GM19238 (cell line): Measurements from ENCODE around the gene KCNS3.
"Not testable (repeated sequence)": the region's sequence is repeated elsewhere in the genome, so short reads cannot be mapped to it uniquely, and the experiment has no call there.

Experiments used
- DNase-seq: peaks from one replicate; pipeline ENCODE4 v3.0.0; 2011; ENCODE audit warnings: low spot score; ENCODE audit not compliant: insufficient read length

The KCNS3 gene

DNA sequence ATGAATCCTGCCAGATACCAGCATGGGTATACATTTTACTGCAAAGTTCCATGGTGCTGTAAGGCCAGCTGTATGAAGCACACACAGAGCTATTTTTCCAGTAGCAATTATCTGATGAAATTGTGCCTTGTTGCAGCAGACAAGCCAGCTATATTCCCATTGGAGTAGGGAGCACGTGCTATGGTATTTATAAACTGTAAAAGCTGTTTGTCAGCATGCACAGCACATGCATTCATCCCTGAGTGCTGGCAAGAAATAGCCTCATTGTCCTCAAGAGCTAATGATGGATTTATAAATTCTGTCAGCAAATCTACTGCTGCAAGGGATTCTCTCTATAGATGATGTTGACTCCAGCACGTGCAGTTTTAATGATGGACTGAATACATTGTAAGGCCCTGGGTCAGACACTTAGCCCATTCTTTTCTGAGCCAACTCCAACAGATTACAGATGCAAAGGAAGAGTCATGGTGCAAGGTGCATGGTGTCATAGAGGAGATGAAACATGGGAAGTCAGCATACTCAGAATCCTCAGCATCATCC lies 61.7 kb downstream of the KCNS3 start:
- DNase-seq = no peak

DNA sequence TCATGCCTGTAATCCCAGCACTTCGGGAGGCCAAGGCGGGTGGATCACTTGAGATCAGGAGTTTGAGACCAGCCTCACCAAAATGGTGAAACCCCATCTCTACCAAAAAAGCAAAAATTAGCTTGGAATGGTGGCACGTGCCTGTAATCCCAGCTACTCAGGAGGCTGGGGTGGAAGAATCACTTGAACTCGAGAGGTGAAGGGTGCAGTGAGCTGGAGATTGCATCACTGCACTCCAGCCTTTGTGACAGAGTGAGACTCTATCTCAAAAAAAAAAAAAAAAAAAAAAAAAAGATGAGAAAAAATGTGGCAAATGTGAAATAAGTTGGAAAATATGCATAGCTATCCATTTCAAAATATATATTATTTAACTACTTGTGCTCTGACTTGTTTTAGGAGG lies 65.0 kb downstream of the KCNS3 start:
- DNase-seq = no peak

DNA sequence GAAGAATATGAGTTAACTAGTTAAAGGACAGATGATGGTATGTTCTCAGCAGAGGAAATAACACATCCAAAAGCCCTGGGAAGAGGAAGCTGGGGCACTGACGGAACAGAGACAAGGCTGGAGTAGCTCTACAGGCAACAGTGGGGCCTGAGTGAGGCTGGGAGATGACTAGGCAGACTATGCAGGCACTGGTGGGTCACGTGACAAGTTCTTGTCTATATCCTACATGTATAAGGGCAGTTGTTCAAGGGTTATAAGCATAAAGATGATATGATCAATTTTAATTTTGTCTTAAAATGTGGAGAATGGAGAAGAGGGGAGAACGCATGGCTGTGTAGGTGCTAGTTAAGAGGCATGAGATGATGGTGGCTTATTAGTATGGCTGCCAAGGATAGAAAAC lies 68.6 kb downstream of the KCNS3 start:
- DNase-seq = no peak

DNA sequence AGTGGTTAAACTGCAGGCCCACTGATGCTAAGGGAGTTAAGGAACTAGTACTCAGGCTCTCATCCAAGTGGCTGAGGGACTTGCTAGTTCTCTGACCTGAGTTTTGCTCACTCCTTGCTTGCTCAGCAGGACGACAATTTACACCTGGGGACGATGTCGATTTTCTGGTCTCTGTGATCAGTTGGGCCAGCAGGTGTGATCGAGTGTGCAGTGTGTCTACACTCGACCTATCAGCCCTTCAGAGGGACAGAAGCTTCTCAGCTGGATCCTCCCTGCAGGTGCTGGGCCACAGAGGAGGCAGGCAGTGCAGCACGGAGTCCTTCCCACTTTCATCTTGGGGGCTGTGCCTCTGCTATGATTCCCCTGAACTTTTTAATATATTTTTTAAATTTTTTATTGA lies 71.5 kb downstream of the KCNS3 start:
- DNase-seq = no peak

DNA sequence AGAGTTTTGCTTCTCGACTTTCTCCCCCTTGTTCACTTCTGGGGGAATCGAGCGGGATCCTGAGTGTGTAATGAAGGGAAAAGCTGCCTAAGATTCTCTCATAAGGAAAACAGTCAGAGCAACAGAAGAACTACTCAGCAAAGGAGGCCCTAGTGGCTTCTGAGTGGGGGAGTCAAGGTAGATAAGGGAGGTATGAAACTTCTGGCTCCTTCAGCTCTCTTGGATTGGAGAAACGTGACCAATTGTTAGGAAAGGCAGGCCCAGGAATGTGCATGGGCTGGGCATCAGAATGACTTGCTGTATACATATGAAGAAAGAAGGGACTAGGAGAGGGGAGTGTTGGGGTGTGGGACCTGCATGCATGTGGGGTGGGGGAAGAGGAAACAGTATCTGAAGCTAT lies 73.1 kb downstream of the KCNS3 start:
- no peak for DNase-seq

DNA sequence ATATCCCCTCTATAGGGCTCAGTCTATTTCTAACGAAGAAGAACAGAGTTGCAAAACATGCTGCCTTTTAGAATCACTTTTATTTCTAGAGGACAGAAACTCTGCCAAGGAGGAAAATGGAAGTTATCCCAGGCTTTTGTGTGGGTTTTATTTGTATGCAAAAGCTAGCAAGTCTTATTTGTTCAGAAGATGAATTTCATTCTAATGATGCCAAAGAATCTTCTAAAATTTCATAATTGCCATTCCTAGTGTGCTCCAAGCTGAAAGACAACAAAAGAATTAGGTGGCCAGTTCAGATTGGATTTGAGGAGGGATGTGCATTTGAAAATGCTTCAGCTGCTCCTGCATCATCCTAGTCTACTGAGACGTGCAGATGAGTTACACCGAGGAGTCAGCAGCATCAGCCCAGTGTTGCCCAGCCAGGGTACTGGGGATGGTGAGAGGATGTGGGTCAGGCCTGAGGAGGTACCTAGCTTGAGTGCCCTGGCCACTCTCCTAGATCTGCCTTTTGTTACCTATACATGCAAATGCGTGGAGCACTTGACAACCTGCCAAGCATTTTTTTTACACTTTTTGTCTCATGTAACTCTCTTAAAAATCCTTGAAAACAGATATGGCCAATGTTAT lies 80.1 kb downstream of the KCNS3 start:
- no peak for DNase-seq

DNA sequence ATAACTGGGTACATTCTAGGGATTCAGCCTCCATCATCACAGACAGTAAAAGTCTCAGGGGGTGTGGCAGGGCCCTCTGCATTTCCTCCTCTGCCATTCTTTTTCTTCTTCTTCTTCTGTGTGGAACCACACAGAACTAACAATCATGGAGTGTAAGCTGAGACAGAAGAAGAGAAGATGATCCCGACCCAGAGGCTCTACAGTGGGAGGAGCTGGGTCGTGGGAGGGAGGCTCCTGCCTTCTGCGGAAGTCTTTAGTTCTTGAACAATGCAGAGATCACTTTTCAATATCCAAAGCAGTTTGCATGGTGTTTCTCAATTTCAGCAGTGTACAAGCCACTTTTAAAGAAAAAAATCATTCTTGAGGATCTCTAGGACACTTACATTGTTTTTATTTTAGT lies 80.9 kb downstream of the KCNS3 start:
- DNase-seq = no peak

DNA sequence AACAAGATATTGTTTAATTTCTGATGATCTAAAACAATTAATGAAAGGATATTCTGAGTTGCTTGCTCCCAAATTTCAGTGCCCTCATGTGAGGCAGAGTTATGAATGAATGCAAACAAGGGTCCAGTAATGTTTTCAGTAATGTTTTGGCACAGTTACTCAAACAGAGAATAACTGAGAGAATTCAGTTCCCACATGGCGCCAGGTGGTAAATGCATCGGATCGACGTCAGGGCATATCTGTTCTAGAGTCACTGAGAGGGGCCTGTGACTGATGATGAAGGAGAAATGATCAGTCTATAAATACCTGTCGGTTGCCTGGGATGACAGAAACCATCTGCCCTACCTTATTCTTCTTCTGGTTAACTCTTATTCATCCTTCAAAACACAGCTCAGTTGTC lies 81.4 kb downstream of the KCNS3 start:
- no peak for DNase-seq

DNA sequence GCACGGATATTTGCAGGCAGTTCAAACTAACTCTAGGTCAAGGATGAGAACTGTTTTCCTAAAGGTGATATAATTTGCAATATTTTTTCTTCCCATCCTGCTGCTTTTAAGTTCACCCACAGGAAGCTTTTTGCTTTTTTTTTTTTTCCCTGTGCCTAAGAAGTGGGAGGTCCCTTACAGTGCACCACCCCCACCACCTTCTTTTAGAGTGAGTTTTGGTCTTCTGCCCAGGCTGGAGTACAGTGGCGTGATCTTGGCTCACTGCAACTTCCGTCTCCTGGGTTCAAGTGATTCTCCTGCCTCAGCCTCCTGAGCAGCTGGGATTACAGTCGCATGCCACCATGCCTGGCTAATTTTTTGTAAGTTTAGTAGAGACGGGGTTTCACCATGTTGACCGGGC lies 82.5 kb downstream of the KCNS3 start:
- DNase-seq = no peak

DNA sequence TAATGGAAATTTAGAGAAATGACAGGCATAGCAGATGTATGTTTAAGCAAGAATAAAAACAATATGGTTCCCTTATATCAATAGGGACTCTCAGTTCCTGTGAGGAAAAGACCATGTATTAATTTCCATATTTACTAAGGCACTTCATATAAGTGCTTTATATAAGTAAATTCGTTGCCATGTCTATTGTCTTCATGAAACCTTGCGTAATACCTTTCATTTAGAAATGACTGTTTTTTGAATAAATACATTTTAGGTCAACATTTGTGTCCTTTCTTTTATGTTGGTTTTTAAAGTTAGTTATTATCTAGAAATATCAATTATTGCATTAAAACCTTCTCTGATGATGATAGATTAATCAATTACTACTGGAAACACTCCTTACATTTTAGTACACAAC lies 83.3 kb downstream of the KCNS3 start:
- DNase-seq = no peak

DNA sequence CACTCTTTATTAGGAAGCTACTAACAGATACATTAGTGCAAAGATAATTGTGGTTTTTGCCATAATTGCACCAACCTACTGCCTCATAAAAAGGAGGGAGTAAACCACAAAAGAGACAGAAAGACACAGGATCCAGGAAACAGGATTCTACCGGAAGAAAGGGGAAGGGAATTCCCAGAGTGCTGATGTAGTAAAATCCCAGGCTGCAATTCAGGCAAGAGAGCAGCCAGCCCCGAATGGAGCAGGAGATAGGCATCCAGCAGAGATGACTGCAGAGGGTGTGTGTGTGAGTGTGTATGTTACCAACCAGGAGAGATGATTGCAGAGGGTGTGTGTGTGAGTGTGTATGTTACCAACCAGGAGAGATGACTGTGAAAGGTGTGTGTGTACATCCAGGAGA lies 84.4 kb downstream of the KCNS3 start:
- no peak for DNase-seq

DNA sequence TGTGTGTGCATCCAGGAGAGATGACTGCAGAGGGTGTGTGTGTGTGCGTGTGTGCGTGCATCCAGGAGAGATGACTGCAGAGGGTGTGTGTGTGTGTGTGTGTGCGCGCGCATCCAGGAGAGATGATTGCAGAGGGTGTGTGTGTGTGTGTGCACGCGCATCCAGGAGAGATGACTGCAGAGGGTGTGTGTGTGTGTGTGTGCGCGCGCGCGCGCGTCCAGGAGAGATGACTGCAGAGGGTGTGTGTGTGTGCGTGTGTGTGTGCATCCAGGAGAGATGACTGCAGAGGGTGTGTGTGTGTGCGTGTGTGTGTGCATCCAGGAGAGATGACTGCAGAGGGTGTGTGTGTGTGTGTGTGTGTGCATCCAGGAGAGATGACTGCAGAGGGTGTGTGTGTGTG lies 85.1 kb downstream of the KCNS3 start:
- DNase-seq = not testable (repeated sequence)

DNA sequence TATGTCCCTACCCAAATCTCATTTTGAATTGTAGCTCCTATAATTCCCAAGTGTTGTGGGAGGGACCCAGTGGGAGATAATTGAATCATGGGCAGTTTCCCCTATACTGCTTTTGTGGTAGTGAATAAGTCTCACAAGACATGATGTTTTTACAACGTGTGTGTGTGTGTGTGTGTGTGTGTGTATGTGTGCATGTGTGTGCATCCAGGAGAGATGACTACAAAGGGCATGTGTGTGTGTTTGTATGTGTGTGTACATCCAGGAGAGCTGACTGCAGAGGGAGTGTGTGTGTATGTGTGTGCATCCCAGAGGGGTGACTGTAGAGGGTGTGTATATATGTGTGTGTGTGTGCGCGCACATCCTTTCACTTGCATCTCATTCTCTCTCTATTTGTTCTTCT lies 86.7 kb downstream of the KCNS3 start:
- DNase-seq = no peak

DNA sequence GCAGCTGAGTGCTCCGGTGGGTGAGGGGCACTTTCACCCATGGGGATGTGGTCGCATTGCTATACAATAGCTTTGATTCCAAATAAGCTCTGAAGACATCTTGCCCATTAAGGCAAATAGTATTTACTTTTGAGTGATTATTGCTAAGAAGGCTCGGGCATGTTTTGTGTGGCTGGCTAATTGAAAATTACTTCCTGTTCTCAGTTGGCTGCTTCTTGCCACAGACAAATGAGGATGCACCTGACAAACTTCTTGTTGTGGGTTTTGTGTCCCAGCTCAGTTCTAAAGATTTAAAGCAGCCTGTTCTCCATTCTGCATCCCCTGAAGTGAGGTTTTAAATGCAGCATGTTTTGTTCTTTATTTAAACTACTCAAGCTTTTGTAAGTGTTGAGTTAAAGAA lies 88.3 kb downstream of the KCNS3 start:
- DNase-seq = no peak

DNA sequence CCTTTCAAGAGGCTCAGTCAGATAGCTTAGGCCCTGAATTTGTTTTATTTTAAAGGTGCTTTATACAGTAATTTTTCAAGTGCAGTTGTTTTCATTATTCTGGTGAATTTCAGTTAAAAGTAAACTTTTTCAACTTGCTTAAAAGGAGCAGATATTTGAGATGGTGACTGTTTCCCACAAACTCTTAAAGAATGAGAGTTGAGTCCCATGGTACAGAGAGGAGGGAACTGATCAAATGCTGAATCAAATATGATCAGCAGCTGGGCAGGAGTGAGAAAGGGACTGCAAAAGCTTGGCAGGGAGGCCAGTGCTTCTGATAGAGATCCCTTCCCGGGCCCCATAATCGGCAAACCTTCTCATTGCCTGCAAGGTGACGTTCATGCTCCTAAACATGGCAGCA lies 91.2 kb downstream of the KCNS3 start:
- DNase-seq = no peak

DNA sequence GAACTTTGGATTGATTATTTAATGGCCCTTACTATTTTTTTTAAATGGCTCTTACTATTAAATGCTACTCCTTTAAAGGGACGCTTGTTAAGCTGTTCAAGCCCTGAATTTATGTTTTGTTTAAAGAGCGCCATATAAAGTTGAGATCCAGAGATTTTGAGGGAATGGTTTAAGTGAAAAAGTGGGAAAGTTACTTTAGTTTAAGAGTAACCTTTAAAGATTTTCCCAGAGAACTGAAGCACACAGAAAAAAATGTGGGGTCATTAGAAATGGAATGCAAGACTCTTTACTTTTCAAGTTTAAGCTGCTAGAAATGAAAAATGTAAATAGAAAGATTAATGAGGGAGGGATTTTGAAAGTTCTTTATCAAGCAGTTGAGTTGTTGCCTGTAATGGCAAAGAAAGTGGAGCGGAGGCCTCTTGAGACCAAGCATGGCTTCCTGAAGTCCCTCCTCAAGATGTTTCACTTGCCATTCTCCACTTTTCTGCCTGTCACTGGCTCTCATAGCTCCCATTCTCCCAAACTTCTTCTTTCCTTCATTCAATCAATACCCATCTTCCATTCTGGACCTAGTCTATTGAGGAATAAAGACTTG lies 93.2 kb downstream of the KCNS3 start:
- DNase-seq = no peak

DNA sequence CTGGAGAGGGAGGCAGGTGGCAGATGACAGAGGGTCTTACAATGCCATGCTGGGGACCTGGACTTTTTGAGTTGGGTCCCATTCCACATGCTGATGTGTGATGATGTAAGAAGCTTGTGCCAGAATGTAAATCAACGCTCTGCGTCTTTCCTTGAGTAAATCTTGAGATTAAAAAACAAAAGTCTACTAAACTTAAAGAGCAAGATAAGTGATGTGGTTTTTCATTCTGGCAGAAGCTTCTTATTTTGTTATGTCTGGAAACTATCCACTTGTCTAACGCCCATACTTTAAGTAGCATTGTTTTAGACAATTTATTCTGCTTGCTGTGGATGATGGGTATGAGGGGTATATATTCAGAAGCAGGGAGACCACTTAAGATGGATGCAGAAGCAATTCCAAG lies 94.5 kb downstream of the KCNS3 start:
- DNase-seq = no peak

DNA sequence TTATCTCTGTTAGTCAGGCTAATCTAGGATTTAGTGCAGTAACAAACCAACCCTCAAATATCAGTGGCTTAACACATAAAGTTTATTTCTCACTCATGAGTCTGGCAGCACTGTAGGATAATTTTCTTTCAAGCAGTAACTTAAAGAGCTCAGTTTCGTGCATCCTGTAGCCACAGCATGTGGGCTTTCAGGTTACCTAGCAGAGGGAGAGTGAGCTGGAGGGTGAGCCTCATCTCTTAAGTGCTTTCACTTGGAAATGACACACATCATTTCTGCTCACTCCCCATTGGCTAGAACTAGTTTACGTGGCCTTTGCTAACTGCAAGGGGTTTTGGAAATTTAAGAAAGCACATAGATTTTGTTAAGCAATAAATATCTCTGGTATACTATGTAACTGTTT lies 96.9 kb downstream of the KCNS3 start:
- DNase-seq = no peak

DNA sequence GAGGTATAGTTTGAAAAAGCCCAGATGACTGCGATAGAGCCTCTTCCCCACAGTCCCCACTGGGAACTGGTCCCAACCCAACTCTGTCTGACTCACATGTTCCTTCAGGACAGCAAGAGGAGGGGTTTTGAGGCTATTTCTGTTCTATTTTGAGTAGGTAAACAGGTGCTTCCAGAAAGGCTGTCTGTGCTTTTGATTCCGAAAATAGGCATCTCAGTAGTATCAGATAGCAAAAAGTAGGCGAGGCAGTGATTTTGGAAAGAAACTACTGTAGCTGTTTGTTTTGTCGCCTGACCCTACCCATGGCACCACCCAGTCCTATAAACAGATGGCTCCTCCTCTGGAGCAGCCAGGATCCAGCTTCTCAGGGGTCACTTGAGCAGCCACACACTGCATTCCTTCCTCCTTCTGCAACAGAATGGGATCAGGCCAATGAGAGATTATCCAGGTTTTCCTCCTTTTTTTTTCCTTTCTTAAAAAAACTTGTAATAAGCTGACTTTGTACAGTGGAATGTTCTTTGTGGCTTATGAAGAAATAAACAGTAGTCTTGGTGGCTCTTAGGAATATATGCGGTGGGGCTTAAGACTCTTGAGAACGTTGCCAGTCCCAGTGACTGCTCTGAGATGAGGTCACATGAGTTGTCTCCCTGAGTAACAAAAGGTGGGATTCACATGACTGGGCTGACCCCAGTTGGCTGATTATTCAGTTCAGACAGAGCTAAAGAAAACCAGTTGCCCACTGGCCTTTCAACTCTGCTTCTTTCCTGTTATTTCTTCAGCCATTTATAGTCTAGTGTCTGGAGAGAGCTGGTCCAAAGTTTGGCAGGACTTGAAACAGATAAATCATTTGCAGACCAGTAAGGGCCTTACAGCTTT lies 98.6 kb downstream of the KCNS3 start:
- no peak for DNase-seq

DNA sequence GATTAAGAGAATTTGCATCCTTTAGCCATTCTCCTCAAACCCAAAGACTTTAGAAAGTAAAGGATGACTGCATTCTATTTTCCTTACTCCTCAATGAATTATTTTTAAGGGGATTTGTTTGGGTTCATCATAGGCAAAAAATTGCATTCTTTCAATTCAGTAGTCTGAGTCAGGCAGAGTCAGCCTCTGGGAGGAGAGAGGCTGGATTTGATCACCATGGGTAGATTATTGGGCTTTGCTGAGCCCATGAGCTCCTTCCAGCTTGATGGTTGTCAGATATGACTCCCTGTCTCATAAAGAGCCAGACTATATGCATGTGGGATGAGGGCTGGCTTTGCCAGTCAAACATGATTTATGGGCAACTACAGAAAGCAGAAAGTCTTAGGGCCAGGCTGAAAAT lies 101.2 kb downstream of the KCNS3 start:
- no peak for DNase-seq

DNA sequence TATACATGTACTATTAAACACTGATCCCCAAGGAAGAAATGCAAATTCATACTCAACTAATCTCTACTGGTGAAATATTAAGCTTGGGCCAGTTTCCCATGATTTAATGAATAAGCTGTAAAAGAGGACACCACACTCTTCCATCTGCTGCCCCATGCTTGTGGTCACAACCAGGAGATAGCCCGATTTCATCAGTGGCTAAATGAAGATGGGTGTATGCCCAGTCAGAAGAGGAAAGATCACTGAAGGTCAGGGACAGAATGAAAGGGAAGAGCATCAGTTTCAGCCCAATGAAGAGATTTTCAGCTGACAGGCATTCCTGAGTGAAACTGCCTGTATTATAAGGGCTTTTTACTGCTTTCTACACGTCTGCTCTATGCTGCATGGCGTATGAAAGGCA lies 103.5 kb downstream of the KCNS3 start:
- no peak for DNase-seq
